ENCODE measurements around the gene TYMP.
A peak's percentile ranks its signal among the peaks of the same experiment; 100 is the strongest.

Gene TYMP

DNA sequence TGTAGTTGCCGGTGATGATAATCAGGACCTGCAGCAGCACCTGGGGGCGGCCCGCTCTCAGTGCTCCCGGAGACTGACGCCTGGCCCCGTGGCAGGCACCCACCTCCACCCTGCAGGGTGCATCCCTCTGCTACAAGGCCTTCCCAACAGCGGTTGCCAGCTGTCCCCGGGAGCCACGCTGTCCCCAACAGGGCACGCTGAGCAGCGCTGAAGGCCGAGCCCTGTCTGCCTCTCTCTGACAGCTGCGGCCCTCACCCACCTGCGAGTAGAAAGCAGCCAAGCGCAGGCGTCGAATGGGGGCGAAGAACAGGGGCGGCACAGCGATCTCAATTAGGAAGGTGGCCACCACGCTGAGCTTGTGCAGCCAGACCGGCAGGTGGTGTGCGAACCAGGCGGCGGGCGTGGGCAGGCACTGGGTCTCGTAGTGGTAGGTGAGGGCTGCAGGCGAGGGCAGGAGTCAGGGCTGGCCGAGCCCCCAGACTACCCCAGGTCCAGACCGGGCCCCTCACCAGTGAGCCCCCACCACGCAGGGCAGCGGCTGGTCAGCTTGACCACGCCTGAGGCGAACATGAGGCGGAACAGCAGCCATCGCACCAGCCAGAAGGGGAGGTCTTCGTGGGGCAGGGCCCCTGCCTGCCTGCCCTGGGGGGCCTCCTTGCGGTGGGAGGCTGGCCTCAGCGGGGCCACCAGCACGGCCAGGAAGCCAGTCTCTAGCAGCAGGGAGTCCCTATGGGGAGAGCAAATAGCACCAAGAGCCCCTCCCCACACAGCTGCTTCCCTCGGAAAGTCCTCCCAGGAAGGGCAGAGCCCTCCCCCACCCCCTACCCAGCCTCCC lies 23.8 kb downstream of the TYMP start:
- no peaks in the 10 kb centered on the region for H3K27me3 ChIP-seq (ENCODE audit: insufficient read depth, low read length)
- no peaks in the 10 kb centered on the region for H3K9me3 ChIP-seq (ENCODE audit: low read length)
- peak overlapping the region; percentile 98 for H3K4me3 ChIP-seq (ENCODE audit: low read length)
- H2AFZ ChIP-seq (ENCODE audit: low read depth, low read length), result no peak overlapping the region
- peaks cover 36% of the 10 kb centered on the region for H3K36me3 ChIP-seq (ENCODE audit: insufficient read depth, low read length)
- H3K4me1 ChIP-seq (ENCODE audit: insufficient read depth, low read length), result peaks cover 21% of the 10 kb centered on the region

DNA sequence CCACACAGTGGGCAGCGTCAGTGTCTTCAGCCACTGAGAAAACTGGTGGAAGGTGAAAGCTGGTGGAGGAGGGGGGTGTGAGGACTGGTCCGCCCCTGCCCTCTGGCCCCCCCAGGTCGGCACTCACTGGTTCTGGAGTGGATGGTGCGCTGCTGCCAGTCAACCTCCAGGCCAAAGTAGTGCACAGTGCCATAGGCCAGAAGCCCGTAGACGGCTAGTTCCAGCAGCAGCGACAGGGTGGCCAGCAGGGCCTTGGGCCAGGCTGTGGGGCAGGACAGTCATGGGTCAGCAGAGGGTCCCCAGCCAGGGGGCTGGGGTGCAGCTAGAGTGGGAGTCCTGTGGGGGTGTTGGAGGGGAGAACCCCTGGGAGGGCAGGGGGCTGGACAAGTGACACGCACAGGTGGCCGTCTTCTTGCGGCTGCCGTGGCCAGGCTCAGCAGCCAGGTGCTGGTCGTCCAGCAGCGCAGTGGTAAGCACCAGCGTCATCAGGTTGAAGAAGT lies 24.5 kb downstream of the TYMP start:
- no peak overlapping the region for H3K4me3 ChIP-seq (ENCODE audit: low read length)
- H3K4me1 ChIP-seq (ENCODE audit: insufficient read depth, low read length), result peaks cover 21% of the 10 kb centered on the region
- no peaks in the 10 kb centered on the region for H3K27me3 ChIP-seq (ENCODE audit: insufficient read depth, low read length)
- H3K36me3 ChIP-seq (ENCODE audit: insufficient read depth, low read length), result peaks cover 34% of the 10 kb centered on the region
- H2AFZ ChIP-seq (ENCODE audit: low read depth, low read length), result no peak overlapping the region
- H3K9me3 ChIP-seq (ENCODE audit: low read length), result no peaks in the 10 kb centered on the region

DNA sequence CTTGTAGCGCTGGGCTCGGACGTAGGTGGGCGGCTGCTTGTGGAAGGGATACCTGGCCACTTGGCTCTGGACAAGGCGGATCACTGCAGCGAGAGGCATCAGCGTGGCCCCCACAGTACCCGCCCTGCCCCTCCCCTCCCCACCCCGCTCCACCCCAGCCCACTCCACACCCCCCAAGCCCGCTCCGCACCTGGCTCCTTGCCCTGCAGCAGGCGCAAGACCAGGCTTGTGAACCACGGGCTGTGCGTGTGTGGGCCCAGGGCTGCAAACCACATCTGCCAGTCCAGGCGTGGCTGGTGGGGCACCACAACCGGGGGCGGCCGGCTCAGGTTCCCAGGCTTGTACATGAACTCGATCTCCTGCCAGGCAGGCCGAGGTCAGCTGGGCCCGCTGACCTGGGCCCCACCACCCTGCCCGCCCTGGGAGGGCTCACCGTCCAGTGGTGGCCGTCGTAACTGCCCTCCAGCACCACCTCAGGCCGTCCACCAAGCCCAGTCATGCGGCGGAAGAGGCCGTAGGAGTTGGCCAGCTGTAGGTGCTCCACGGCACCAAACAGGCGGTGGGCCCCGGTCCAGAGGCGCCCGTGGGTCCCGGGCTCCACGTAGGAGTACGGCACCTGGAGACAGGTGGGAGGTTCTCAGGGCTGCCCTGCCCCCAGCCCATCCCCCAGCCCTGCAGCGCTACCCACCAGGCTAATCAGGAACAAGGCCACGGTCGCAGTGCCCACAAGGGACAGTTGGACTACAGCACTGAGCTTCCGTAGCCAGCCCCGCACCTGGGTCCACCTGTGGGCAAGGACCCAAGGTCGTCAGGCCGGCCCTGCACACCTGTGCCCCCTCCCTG lies 25.2 kb downstream of the TYMP start:
- Histone ChIP-seq H3K9me3 (ENCODE audit: low read length) (no peaks in the 10 kb centered on the region), H3K4me3 (ENCODE audit: low read length) (no peak overlapping the region), H3K27me3 (ENCODE audit: insufficient read depth, low read length) (no peaks in the 10 kb centered on the region), H3K36me3 (ENCODE audit: insufficient read depth, low read length) (peaks cover 31% of the 10 kb centered on the region), H2AFZ (ENCODE audit: low read depth, low read length) (no peak overlapping the region), H3K4me1 (ENCODE audit: insufficient read depth, low read length) (peaks cover 21% of the 10 kb centered on the region)

DNA sequence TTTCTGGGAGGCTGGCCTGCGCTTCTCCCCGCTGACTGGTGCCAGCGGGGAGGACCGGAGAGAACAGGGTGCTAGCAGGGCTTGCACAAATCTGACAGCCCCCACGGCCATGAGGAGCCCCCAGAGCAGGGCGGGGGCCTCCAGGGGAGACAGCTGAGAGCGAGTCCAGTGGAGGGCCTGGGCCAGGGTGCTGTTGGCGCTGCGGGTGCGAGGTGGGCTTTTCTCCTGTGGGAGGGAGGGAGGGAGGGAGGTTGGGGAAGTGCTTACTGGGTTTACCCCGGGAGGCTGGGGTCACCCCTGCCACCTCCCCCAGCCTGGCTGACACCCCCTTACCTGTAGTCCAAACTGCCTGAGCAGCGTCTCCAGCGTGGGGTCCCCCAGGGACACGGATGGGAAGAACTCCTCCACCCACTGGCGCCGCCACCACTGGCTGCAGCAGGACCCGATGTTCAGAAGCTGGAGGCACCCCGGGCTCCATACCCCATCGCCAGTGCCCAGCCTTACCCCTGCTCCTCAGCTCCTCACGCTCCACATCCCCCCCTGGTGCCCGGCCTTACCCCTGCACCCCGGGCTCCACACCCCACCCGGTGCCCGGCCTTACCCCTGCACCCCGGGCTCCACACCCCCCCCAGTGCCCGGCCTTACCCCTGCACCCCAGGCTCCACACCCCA lies 26.2 kb downstream of the TYMP start:
- no peak overlapping the region for H2AFZ ChIP-seq (ENCODE audit: low read depth, low read length)
- H3K27me3 ChIP-seq (ENCODE audit: insufficient read depth, low read length), result no peaks in the 10 kb centered on the region
- H3K4me3 ChIP-seq (ENCODE audit: low read length), result no peak overlapping the region
- peaks cover 31% of the 10 kb centered on the region for H3K36me3 ChIP-seq (ENCODE audit: insufficient read depth, low read length)
- no peaks in the 10 kb centered on the region for H3K9me3 ChIP-seq (ENCODE audit: low read length)
- peaks cover 11% of the 10 kb centered on the region for H3K4me1 ChIP-seq (ENCODE audit: insufficient read depth, low read length)

DNA sequence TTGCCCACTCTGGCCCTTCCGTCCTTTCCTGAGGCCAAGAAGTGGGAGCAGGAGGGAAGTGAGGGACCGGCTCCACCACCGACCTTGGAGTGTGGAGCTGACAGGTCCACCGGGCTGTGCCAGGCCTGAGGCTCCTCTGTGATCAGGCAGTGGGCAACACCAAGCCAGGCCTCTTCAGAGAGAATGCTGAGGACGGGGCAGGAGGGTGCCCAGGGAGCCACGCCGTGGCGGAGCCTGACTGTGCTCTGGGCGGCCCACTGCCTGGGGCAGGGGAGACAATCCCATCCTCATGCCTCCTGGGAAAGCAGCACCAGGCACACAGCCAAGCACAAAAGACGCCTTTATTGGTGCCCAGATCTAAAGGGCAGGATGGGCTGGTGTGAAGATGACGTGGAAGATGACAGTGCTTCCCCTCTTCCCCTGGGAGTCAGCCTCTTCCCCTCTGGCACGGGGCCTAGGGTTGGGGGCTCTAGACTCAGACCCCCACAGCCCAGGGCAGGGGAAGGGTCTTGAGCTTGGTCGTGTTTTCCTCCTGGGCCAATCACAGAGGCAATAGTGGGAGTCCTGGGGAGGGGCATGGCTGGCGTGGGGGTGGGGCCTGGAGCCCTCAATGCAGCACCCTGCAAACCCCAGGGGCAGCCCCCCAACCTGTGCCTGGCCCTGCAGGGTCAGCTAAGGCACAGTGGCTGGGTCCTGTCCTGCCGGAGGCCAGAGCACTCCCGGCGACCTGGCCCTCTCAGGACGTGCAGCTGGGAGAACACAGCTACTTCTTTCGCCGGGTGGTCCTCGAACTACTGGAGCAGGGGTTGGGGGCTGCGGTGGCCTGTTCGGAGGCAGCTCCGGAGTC lies 27.0 kb downstream of the TYMP start:
- H3K9me3 ChIP-seq (ENCODE audit: low read length), result no peaks in the 10 kb centered on the region
- no peaks in the 10 kb centered on the region for H3K27me3 ChIP-seq (ENCODE audit: insufficient read depth, low read length)
- no peak overlapping the region for H3K4me3 ChIP-seq (ENCODE audit: low read length)
- no peak overlapping the region for H2AFZ ChIP-seq (ENCODE audit: low read depth, low read length)
- peaks cover 31% of the 10 kb centered on the region for H3K36me3 ChIP-seq (ENCODE audit: insufficient read depth, low read length)
- H3K4me1 ChIP-seq (ENCODE audit: insufficient read depth, low read length), result peaks cover 9% of the 10 kb centered on the region

DNA sequence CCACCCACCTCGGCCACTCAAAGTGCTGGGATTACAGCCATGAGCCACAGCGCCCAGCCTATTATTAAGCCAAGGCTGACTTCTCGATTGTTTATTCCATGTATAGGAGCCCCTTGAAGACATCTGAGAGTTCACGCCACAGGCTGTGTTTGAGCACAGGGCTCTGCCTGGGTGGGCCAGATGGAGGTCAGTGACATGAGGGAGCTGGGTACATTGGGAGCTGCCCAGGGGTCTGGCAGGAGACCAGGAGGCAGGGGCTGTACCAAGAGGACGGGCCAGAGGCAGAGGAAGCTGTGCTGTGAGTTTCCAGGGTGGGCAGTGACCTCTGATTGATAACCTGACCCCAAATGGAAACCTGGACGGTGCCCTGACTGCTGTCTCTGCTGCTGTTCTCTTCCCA lies 27.7 kb downstream of the TYMP start:
- Histone ChIP-seq H3K4me1 (ENCODE audit: insufficient read depth, low read length) (peaks cover 9% of the 10 kb centered on the region), H3K4me3 (ENCODE audit: low read length) (no peak overlapping the region), H3K27me3 (ENCODE audit: insufficient read depth, low read length) (no peaks in the 10 kb centered on the region), H3K9me3 (ENCODE audit: low read length) (no peaks in the 10 kb centered on the region), H3K36me3 (ENCODE audit: insufficient read depth, low read length) (peaks cover 31% of the 10 kb centered on the region), H2AFZ (ENCODE audit: low read depth, low read length) (no peak overlapping the region)

DNA sequence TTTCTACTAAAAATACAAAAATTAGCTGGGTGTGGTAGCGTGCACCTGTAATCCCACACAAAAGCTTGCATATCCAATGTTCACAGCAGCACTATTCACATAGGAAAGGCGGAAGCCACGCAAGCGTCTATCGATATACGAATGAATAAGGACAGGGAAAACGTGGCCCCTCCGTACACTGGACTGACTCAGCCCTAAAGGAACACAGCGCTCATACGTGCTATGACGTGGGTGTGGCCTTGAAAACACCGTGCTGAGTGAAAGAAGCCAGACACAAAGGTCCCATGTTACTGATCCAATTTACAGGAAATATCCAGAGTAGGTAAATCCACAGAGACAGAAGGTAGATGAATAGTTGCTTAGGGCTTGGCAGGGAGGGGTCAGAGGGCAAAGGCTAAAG lies 29.4 kb downstream of the TYMP start:
- H3K4me1 ChIP-seq (ENCODE audit: insufficient read depth, low read length), result no peaks in the 10 kb centered on the region
- no peak overlapping the region for H3K4me3 ChIP-seq (ENCODE audit: low read length)
- no peaks in the 10 kb centered on the region for H3K9me3 ChIP-seq (ENCODE audit: low read length)
- H2AFZ ChIP-seq (ENCODE audit: low read depth, low read length), result no peak overlapping the region
- H3K36me3 ChIP-seq (ENCODE audit: insufficient read depth, low read length), result peaks cover 23% of the 10 kb centered on the region
- no peaks in the 10 kb centered on the region for H3K27me3 ChIP-seq (ENCODE audit: insufficient read depth, low read length)

DNA sequence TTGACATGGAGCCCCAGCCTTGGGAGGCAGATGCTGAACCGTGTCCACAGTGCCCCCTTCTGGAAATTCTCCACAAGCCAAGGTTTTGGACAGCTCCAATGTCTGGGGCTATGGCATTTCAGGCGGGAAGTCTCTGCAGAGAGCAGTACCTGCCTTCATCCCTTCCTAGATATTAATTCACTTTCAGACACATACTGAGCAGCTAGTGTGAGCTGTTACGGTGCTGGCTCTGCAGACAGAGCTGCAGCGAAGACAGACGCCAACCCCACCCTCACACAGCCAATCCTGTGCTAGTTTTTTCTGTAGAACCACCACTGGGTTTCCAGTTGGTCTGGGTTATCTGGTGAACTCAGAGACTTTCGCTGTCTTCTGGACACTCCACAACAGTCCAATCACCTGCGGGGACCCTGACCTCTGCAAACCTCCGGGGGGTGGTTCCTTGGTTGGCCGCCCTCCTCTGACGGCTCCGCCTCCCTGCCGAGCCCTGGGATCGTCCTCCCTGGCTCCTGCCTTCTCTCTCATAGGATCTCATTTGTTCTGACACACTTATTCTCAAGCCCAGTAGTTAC lies 31.4 kb downstream of the TYMP start:
- no peaks in the 10 kb centered on the region for H3K9me3 ChIP-seq (ENCODE audit: low read length)
- peaks cover 12% of the 10 kb centered on the region for H3K36me3 ChIP-seq (ENCODE audit: insufficient read depth, low read length)
- H2AFZ ChIP-seq (ENCODE audit: low read depth, low read length), result no peak overlapping the region
- no peaks in the 10 kb centered on the region for H3K27me3 ChIP-seq (ENCODE audit: insufficient read depth, low read length)
- no peaks in the 10 kb centered on the region for H3K4me1 ChIP-seq (ENCODE audit: insufficient read depth, low read length)
- H3K4me3 ChIP-seq (ENCODE audit: low read length), result no peak overlapping the region

DNA sequence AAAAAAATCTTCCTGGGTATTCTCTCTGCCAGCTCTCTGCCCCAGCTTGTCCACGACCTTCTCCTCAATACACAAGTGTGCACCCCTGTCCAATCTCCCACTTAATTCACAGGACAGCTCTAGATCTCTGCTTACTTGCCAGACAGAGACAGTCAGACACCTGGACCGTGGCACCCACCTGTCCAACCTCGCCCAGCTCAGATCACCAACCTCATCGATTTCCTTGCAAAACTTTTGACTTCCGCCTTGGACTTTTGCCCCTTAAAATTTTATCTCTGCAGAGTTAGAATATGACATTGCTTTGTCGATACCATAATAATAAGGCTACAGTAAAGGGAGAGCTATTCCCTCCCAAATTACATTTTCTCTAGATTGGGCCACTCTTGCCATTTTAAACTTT lies 32.7 kb downstream of the TYMP start:
- Histone ChIP-seq H2AFZ (ENCODE audit: low read depth, low read length) (no peak overlapping the region), H3K4me1 (ENCODE audit: insufficient read depth, low read length) (no peaks in the 10 kb centered on the region), H3K36me3 (ENCODE audit: insufficient read depth, low read length) (no peaks in the 10 kb centered on the region), H3K9me3 (ENCODE audit: low read length) (no peaks in the 10 kb centered on the region), H3K27me3 (ENCODE audit: insufficient read depth, low read length) (no peaks in the 10 kb centered on the region), H3K4me3 (ENCODE audit: low read length) (no peak overlapping the region)

DNA sequence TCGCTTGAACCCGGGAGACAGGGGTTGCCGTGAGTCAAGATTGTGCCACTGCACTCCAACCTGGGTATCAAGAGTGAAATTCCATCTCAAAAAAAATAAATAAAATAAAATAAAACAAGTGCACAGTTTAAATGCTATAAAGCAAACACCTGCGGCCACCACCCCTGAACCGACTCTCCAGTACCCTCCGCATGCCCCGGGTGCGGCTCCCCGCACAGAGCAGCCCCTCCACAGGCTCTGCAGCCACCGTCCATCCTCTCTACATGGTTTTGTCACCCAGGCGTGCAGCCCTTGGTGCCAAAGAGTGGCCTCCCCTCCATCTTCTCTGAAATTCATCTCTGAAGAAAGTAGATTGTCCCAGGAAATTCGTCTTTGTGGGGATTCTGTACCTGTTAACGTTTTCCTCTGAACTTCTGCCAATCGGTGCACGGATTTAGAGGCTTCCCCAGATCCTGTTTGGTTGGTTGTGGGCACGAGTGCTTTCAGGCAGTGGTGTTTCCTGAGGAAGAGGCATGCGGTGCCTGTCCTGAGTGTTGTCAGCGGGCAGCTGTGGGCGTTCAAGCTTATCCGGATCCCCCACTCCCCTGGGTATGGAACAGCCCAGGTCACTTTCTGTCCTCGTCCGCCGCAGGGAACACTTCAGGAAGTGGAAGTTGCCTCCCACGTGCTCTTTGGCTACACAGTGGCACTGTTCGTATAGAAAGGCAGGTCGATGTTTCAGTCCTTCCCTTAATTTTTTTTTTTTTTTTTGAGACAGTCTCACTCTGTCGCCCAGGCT lies 39.1 kb downstream of the TYMP start:
- Histone ChIP-seq H2AFZ (ENCODE audit: low read depth, low read length) (no peak overlapping the region), H3K9me3 (ENCODE audit: low read length) (no peaks in the 10 kb centered on the region), H3K4me3 (ENCODE audit: low read length) (no peak overlapping the region), H3K36me3 (ENCODE audit: insufficient read depth, low read length) (no peaks in the 10 kb centered on the region), H3K27me3 (ENCODE audit: insufficient read depth, low read length) (peaks cover 11% of the 10 kb centered on the region), H3K4me1 (ENCODE audit: insufficient read depth, low read length) (no peaks in the 10 kb centered on the region)

DNA sequence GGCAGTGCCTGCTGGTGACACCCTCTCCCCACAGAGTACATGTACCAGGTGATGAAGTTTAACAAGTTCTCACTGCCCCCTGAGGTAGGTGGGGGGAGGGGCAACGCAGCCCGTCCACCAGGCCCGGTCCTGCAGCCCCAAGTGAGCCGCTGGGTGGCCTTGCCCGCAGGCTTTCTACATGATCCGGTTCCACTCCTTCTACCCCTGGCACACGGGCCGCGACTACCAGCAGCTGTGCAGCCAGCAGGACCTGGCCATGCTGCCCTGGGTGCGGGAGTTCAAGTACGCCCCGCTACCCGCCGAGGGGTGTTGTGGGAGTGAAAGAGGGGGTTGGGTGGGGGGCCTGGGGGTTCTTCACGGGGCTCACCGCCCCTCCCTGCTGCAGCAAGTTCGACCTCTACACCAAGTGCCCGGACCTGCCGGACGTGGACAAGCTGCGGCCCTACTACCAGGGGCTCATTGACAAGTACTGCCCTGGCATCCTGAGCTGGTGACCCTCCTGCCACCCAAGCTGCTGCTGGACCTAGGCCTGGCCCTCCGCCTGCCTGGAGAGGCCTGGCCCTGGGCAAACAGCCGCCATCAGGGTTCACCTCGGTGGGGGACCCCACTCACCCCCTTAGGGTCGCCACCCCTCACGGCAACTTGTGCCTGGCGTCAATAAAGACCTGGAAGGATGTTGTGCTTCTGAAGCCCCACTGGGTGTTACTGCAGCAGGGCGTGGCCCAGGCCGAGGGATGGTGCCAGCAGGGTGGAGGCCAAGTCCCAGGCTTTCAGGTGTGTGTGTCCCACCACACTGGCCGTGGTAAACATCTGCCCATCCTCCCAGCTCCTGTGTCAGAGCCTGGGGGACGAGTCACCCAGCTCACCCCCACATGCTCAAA lies 40.2 kb downstream of the TYMP start:
- H3K36me3 ChIP-seq (ENCODE audit: insufficient read depth, low read length), result no peaks in the 10 kb centered on the region
- no peak overlapping the region for H2AFZ ChIP-seq (ENCODE audit: low read depth, low read length)
- no peaks in the 10 kb centered on the region for H3K9me3 ChIP-seq (ENCODE audit: low read length)
- H3K4me1 ChIP-seq (ENCODE audit: insufficient read depth, low read length), result no peaks in the 10 kb centered on the region
- peaks cover 13% of the 10 kb centered on the region for H3K27me3 ChIP-seq (ENCODE audit: insufficient read depth, low read length)
- no peak overlapping the region for H3K4me3 ChIP-seq (ENCODE audit: low read length)

Measured in neuron (in vitro differentiated cells).